NCI-H2196 treated with DMSO at 0.1 percent for 48 hours (cell line): ENCODE data around the gene TPRG1.

Source experiments
- DNase-seq: peaks from one replicate; lab custom pipeline; 2025; ENCODE audit not compliant: unreplicated experiment; lab: John Stamatoyannopoulos, UW

The TPRG1 gene

DNA sequence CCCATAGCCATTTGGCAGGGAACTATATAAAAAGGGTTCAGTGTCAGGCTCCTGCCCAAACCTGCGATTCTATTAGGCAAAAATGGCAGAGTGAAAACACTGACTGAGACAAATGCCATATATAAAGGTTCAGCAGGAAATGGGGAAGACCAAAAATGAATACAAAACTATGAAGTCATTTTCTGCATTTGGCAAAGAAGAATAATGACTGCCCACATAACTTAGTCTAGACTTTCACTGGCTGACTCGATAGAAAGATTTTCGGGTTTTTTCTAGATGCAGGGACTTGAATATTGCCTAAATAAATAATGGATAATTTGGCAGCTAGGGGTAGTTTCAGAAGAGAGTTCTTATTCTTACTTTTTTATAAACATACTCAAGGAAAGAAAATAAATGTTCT is 178.0 kb downstream of the TPRG1 start:
- no peak for DNase-seq

DNA sequence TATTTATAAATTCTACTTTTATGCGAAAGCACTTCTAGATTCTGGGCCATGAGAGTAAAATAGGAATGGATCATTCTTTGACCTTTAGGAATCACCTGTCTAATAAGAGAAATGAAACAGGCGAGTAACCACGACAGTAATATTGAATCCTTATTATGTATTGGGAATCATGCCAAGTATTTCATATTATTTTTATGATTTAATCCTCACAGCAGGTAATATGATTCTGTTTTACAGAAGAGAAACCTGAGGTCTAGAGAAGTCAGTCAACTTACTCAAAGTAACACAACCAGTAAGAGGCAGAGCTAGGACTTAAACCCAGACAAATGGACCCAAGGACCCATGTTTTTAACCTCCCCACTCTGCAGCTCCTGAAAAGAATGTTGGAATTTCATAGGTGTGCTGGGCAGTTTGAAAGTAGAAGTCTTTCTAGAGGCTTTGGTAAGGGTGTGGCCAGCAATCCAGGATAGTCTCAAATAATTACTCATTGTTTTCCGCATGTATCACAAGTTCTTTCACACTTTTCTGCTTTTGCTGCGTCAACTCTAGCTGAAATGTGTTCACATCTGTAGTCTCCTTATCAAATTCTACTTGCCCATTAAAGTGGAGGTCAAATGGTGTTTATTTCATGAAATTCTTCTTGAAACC is 181.7 kb downstream of the TPRG1 start:
- DNase-seq, result no peak

DNA sequence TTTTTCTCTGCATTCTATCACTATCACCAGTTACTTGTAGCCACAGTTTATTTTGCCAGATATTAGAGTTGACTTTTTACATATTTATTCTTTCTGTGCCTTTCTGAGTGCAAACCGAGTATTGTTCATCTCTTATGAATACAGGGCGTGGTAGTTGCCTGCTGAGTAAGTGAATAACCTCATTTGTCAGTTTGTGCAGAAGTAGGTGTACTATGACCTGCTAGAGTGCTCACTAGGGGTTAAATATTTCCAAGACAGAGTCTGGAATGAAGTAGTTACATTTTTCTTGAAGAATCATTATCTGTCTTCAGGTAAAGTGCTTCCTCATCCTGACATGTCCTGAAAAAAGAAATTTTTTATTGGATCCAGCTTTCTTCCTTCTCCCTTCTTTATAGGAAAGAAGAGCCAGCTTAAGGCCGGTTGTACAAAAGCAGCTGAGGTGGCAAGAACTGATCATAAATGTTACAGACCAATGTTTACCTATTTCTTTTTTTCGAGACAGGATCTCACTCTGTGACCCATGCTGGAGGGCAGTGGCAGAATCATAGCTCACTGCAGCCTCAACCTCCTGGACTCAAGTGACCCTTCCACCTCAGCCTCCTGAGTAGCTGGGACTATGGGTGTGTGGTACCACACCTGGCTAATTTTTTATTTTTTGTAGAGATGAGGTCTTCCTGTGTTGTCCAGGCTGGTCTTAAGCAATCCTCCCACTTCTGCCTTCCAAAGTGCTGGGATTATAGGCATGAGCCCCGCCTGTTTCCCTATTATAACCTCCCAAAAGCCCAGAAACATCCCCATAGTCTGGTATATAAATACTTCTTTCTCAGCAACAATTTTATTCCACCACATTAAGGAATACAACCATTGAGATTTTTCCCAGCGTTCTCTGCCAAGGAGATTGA is 182.5 kb downstream of the TPRG1 start:
- no peak for DNase-seq

DNA sequence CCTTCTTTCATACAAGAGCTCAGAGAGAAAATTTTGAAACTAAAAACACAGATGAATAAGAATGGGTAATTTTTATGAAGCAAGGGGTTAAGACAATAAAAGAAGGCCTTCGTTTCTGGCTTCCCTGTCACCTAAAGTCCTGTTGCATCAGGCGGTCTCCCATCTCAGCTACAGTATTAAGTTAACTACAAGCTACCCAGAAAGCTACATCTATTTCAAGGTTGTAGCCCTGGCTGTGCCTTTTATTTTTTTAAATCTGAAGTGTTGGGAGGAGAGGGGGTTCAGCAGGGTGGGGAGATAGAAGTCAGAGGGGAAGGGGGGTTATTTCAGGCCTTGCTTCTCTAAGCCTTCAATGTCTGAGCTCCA is 183.3 kb downstream of the TPRG1 start:
- no peak for DNase-seq

DNA sequence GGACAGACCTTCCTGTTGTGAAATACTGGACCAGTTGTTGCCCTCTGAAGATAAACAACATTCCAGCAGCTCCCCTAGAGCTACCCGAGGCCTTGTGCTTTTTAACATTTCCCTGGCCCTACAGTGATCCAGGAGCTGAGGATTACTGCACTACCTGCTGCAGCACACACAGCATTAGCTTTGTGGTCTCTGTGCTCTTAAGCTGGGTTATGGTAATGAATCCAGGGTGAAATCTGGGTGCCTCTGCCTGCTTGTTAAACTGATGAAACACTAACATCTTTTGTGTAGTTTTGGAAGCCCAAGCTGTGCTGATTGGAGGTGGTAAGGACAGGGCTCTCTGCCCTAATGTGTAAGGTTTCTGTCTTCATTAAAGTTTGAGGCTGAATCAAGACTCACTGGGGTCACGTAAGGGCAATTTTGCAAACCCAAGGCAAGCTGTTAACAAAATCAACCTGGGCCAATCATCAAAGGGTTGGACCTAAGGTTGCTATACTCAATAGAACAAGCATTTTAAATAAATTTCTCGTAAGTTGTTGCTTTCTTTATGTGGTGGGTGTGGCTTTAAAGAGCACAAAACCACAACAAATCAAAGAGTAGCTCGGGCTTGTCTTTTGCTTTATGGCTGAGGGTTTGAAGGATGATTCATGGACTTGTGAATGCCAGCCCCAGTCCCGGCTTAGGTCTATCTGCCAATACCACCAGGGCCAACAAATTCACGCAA is 183.9 kb downstream of the TPRG1 start:
- DNase-seq, result no peak

DNA sequence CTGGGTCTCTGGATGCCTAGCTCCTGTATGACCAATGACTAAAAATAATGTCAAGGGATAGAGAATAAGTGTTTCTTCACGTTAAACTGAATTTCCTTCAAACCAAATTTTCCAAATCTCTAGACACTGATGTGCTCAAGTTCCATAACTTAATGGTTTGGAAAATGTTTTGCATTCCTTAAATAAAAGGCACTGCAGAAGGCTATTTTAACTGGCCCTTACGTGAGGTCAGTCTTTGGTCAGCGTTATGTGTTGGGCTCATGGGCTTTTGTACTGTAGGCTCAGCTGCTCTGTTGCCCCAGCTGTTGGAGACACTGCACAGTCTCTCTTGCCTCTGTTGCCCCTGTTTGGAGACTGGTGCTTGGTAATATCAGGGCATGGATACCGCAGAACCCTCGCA is 188.5 kb downstream of the TPRG1 start:
- DNase-seq, result no peak

DNA sequence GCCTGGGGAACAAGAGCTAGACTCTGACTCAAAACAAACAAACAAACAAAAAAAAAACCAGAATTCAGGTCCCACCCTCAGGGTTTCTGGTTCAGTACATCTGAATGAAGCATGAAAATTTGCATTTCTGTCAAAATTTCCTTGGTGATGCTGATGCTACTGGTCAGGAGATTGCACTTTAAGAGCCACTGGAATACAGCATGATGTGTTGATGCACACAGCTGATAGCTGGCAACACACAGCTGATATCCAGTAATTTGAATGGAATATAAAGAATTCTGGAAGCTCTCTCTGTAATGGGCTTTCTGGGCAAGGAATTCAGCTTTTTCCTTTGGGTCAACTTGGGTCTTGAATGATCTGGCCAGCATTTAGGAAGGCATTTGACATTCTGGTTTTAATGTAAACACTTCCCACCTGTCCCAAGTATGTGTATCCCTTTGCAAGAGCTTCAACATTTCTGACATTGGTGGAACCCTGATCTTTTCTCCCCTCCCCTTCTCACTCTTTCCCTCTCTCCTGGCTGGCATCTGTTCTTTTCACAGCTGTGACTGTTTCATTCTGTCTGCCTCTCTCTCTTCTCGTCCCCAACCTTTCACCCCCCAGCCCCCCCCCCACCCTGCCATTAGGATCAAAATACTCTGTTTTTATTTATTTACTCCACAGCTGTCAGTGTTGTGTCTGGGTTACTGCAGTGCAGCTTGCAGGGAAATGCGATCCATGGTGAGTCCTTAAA is 189.5 kb downstream of the TPRG1 start:
- no peak for DNase-seq

DNA sequence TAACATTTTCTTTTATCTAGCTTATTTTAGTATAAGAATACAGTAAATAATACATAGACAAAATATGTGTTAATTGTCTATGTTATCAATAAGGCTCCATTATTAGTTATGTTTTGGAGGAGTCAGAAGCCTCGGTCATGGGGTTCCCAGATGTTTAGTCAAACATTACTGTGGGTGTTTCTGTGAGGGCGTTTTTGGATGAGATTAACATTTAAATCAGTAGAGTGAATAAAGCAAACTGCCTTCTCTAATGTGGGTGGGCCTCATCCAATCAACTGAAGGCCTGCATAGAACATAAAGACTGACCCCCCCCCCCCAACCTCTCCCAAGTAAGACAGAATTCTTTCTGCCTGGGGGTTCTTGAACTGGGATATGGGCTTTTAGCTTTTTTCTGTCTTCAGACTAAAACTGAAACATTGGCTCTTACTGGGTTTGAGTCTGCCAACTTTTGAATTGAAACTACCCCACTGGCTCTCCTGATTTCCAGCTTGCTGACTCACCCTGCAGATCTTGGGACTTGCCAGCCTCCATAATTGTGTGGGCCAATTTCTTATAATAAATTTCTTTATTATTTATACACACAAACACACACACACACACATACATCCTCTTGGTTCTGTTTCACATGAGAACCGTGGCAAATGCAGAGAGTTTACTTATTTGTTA is 192.0 kb downstream of the TPRG1 start:
- DNase-seq, result no peak

DNA sequence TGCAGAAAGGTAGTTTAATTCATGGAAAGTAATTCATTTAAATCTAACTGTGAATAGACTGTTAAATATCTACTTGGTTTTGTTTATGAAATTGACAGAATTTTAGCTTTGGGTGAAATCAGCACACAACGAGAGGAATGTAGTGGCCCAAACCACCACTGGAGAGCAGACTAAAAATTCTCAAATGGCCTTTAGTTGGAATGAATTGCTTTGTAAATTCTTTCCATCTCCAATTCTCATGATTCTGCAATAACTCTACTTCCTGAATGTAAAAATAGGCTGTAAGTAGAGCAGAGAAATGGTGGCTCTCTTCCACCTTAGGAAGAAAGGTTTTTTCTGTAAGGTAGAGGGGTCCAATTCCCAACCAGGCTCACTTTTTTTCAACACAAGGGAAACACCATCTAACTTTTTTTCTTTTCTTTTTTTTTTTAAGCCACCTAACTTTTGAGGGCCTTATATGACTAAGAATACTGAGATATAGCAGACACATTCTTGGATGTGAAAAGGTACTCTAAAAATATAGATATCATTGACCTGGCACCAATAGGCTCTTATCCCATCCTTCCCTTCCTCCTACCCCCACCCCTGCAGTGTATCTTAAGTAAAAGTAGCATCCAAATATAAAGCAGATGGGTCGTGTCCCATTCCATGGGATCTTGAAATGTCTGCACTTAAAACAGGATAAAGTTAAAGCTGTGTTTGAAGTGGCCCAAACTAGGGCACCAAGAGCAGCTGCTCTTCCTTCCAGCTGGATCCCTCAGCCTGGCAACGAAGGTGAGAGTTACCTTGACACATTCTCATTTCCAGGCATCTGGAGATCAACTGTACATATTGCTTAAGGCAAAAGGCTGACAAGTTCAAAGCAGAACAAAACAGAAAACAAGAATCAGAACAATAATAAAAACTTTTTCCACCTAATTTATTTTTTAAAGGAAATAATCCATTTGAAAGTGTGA is 194.1 kb downstream of the TPRG1 start:
- no peak for DNase-seq

DNA sequence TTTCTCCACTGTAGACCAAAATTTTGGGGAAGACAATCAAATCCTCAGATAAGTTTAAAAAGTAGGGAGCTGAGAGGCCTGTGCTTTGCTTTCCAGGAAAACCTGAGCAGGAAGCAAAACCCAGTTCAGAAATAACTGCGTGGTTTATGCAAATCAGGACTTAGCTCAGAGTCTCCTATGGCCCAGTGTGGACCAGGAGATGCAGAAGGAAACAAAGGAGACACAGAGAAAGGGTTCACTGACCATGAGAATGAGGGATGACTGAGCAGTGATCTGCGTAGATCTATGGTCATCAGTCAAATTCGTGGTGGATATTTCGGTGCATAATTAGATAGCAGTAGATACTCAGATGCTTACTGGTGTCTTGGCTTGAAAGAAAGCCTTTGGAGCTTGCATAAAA is 196.6 kb downstream of the TPRG1 start:
- DNase-seq, result no peak

DNA sequence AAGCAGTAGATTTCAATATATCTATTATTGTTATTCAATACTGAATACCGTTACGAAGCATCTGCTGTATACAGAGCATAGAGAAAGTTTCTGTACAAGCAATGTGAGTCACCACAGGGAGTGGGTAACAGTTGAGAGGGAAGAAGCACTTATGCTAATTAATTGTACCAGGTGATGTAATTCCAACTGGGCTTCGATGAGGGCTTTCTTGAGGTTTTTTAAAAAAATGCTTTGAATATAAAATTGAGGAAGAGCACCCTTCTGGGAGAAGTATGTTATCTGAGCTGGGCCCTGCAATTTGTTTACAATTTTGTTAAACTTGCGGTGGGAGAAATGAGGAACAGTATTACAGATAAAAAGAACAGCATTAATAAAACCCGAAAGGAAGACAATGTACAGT is 197.9 kb downstream of the TPRG1 start:
- no peak for DNase-seq

DNA sequence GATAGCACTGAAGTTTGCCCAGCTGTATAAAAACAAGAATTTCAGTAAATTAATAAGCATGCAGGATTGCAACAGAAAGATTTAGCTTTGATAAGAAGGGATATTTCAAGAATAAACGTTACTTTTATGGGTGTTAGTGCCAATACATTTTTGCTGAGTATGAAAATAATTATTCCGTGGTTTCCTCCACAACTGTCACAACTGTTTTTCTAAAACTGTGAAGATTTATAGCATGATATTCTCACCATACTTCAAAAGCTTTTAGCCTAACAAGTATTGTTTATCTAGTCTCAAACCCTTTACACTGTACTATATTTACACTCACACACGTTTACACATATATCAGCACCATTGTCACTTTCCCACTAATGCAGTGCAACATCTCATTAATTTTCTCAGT is 200.5 kb downstream of the TPRG1 start:
- DNase-seq, result no peak
